SK-N-SH (cell line): Measurements from ENCODE around the gene NRN1L. TPM values are rescaled to one million over a fixed set of nuclear protein-coding genes. Genes with fewer than 3 reads are reported as not detected.

Source experiments
- CTCF ChIA-PET: fragments of 300-600, 350-600 bp; formaldehyde crosslinking; extraction: SDS; loops from one replicate; lab custom pipeline; 2021; lab: Yijun Ruan, JAX
- POLR2A ChIA-PET: fragments of 350-600 bp; sonication (Branson Sonifier 250); formaldehyde crosslinking; extraction: SDS; loops from one replicate; lab custom pipeline; 2020; ENCODE audit warnings: antibody characterized with exemption, inconsistent platforms; lab: Yijun Ruan, JAX
- DNase-seq: peaks from one replicate; pipeline ENCODE4 v3.0.0; 2012
- H2AFZ ChIP-seq: fragments of 200-600 bp; sonication (generic); 2 replicates; pipeline ENCODE4 v1.8.1; 2016; ENCODE audit warnings: antibody characterized with exemption, mild to moderate bottlenecking, low read depth
- H3F3A ChIP-seq: fragments of 200-600 bp; sonication (generic); replicated peaks from 2 replicates; pipeline ENCODE3; 2016; ENCODE audit warnings: antibody characterized with exemption, mild to moderate bottlenecking; ENCODE audit not compliant: insufficient read depth
- H3K27ac ChIP-seq, 2 experiments: fragments of 200-500 bp in 1 of 2; fragments of 200-600 bp in 1 of 2; sonication (Bioruptor generic) in 1 of 2; sonication (generic), shearing (Covaris generic) in 1 of 2; 2 replicates each; pipeline versions ENCODE4 v1.5.1 to v1.6.1; 2014 to 2016; ENCODE audit warnings: low read depth in 2 of 2, inconsistent platforms in 1 of 2, low read length in 1 of 2, mild to moderate bottlenecking in 1 of 2, mixed read lengths in 1 of 2
- H3K27me3 ChIP-seq: fragments of 200-600 bp; sonication (generic), shearing (Covaris generic); 2 replicates; pipeline ENCODE4 v1.6.1; 2016; ENCODE audit warnings: mixed run types; ENCODE audit not compliant: insufficient read depth
- H3K36me3 ChIP-seq, 2 experiments: fragments of 200-500 bp in 1 of 2; fragments of 200-600 bp in 1 of 2; sonication (Bioruptor generic) in 1 of 2; sonication (generic) in 1 of 2; replicated peaks in 1 of 2; 2 replicates each; pipeline versions ENCODE3 to v1.5.1; 2014 to 2016; ENCODE audit warnings: low read length in 1 of 2, mild to moderate bottlenecking in 1 of 2; ENCODE audit not compliant: insufficient read depth in 2 of 2, control insufficient read depth in 1 of 2
- H3K4me1 ChIP-seq, 2 experiments: fragments of 200-500 bp in 1 of 2; fragments of 200-600 bp in 1 of 2; sonication (Bioruptor generic) in 1 of 2; sonication (generic), shearing (Covaris generic) in 1 of 2; 2 replicates each; pipeline versions ENCODE4 v1.5.1 to v1.6.1; 2014 to 2016; ENCODE audit warnings: low read depth in 1 of 2, low read length in 1 of 2, mixed run types in 1 of 2; ENCODE audit not compliant: insufficient read depth in 2 of 2, control insufficient read depth in 1 of 2
- H3K4me2 ChIP-seq: fragments of 200-600 bp; sonication (generic), shearing (Covaris generic); 2 replicates; pipeline ENCODE4 v1.6.1; 2017; ENCODE audit warnings: mixed run types
- H3K4me3 ChIP-seq, 2 experiments: fragments of 200-500 bp in 1 of 2; fragments of 200-600 bp in 1 of 2; sonication (Bioruptor generic) in 1 of 2; sonication (generic), shearing (Covaris generic) in 1 of 2; 2 replicates each; pipeline versions ENCODE4 v1.5.1 to v1.8.1; 2014 to 2016; ENCODE audit warnings: low read depth in 2 of 2, inconsistent platforms in 1 of 2, low read length in 1 of 2, mild to moderate bottlenecking in 1 of 2, mixed read lengths in 1 of 2, moderate library complexity in 1 of 2
- H3K79me2 ChIP-seq: fragments of 200-600 bp; sonication (generic); 2 replicates; pipeline ENCODE4 v1.8.1; 2017; ENCODE audit warnings: mild to moderate bottlenecking; ENCODE audit not compliant: insufficient read depth
- H3K9ac ChIP-seq: fragments of 200-600 bp; sonication (generic); 2 replicates; pipeline ENCODE4 v1.6.1; 2017; ENCODE audit warnings: mixed run types
- H3K9me2 ChIP-seq: fragments of 200-600 bp; sonication (generic); 2 replicates; pipeline ENCODE4 v1.6.1; 2017; ENCODE audit warnings: mixed run types
- H3K9me3 ChIP-seq: fragments of 200-600 bp; sonication (generic); 2 replicates; pipeline ENCODE4 v1.6.1; 2017; ENCODE audit warnings: mixed run types, mild to moderate bottlenecking, moderate library complexity
- H4K20me1 ChIP-seq: fragments of 200-600 bp; sonication (generic); 2 replicates; pipeline ENCODE4 v1.6.1; 2017; ENCODE audit warnings: mild to moderate bottlenecking, mixed run types; ENCODE audit not compliant: insufficient read depth
- CHD2 ChIP-seq: fragments of 150-350 bp; IDR thresholded peaks from 2 replicates; pipeline ENCODE4 v1.6.1; 2018; ENCODE audit warnings: low read length; ENCODE audit not compliant: partially characterized antibody
- ELF1 ChIP-seq: IDR thresholded peaks from 2 replicates; pipeline ENCODE4 v1.4.0; 2012
- FOXJ3 ChIP-seq: sonication (generic); formaldehyde crosslinking; IDR thresholded peaks from 2 replicates; pipeline ENCODE4 v1.5.1; 2020; ENCODE audit warnings: mild to moderate bottlenecking, missing genetic modification reagents
- MAX ChIP-seq: IDR thresholded peaks from 2 replicates; pipeline ENCODE4 v1.4.0; 2012; ENCODE audit warnings: low read depth
- MEF2A ChIP-seq: IDR thresholded peaks from 2 replicates; pipeline ENCODE4 v1.4.0; 2012; ENCODE audit warnings: low read depth, borderline replicate concordance
- RAD21 ChIP-seq: IDR thresholded peaks from 2 replicates; pipeline ENCODE4 v1.6.1; 2012; ENCODE audit warnings: mild to moderate bottlenecking, low read length
- TAF1 ChIP-seq: IDR thresholded peaks from 2 replicates; pipeline ENCODE4 v1.6.1; 2012; ENCODE audit warnings: low read depth, mild to moderate bottlenecking, low read length, moderate library complexity, borderline replicate concordance
- ZBTB33 ChIP-seq: IDR thresholded peaks from 2 replicates; pipeline ENCODE4 v1.4.0; 2012; ENCODE audit warnings: low read depth, borderline replicate concordance
- WGBS: methylation state at CpG from one replicate; pipeline ENCODE4 v1.1.6; 2017; ENCODE audit warnings: low lambda C conversion rate; 5-methylcytosine and 5-hydroxymethylcytosine counted together
- polyA plus RNA-seq, 3 experiments: library from polyadenylated mRNA; depleted of rRNA; stranded (reverse); fragments of >200 nt; gene quantifications; 2 replicates each; pipeline ENCODE4 v1.2.3, GENCODE V29; 2012
- TF ChIP-seq, protein P1 (sequence below): IDR thresholded peaks from 2 replicates; pipeline ENCODE4 v1.6.1; 2012; ENCODE audit warnings: mild to moderate bottlenecking, low read depth, low read length, moderate library complexity
- TF ChIP-seq, protein P2 (sequence below): IDR thresholded peaks from 2 replicates; pipeline ENCODE4; 2012
- TF ChIP-seq, protein P3 (sequence below): fragments of 150-350 bp; IDR thresholded peaks from 2 replicates; pipeline ENCODE4 v1.6.1; 2017; ENCODE audit warnings: antibody characterized with exemption, low read length, low read depth, borderline replicate concordance

NRN1L gene
- polyA plus RNA-seq, 1 of the 3 experiments (the other 2 are of a cell fraction): 0.41 TPM

GRCh38 chr16:67847064-67847861 is 37.4 kb upstream of the NRN1L start, which contains the start of gene CENPT (continued):
- TF ChIP-seq CHD2 (no peak), ZBTB33 (no peak), MAX (no peak), ELF1 (no peak)
- TF ChIP-seq, protein P1, sequence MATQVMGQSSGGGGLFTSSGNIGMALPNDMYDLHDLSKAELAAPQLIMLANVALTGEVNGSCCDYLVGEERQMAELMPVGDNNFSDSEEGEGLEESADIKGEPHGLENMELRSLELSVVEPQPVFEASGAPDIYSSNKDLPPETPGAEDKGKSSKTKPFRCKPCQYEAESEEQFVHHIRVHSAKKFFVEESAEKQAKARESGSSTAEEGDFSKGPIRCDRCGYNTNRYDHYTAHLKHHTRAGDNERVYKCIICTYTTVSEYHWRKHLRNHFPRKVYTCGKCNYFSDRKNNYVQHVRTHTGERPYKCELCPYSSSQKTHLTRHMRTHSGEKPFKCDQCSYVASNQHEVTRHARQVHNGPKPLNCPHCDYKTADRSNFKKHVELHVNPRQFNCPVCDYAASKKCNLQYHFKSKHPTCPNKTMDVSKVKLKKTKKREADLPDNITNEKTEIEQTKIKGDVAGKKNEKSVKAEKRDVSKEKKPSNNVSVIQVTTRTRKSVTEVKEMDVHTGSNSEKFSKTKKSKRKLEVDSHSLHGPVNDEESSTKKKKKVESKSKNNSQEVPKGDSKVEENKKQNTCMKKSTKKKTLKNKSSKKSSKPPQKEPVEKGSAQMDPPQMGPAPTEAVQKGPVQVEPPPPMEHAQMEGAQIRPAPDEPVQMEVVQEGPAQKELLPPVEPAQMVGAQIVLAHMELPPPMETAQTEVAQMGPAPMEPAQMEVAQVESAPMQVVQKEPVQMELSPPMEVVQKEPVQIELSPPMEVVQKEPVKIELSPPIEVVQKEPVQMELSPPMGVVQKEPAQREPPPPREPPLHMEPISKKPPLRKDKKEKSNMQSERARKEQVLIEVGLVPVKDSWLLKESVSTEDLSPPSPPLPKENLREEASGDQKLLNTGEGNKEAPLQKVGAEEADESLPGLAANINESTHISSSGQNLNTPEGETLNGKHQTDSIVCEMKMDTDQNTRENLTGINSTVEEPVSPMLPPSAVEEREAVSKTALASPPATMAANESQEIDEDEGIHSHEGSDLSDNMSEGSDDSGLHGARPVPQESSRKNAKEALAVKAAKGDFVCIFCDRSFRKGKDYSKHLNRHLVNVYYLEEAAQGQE: no peak
- TF ChIP-seq, protein P2, sequence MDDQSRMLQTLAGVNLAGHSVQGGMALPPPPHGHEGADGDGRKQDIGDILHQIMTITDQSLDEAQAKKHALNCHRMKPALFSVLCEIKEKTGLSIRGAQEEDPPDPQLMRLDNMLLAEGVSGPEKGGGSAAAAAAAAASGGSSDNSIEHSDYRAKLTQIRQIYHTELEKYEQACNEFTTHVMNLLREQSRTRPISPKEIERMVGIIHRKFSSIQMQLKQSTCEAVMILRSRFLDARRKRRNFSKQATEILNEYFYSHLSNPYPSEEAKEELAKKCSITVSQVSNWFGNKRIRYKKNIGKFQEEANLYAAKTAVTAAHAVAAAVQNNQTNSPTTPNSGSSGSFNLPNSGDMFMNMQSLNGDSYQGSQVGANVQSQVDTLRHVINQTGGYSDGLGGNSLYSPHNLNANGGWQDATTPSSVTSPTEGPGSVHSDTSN: no peak

DNA sequence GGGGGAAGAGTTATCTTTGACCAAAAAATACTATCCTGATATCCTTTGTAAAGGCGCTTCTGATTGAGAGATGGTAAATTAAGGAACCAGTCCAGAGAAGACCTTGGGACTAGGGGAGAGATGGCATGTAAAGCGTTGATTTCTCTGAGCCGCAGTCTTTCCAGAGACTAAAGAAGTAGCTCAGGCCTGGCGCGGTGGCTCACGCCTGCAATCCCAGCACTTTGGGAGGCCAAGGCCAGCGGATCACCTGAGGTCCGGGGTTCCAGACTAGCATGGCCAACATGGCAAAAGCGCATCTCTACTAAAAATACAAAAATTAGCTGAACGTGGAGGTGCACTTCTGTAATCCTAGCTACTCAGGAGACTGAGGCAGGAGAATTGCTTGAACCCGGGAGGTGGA is 36.6 kb upstream of the NRN1L start:
- no peaks in the 10 kb centered on the region for H3K9me2 ChIP-seq
- TF ChIP-seq, protein P3, sequence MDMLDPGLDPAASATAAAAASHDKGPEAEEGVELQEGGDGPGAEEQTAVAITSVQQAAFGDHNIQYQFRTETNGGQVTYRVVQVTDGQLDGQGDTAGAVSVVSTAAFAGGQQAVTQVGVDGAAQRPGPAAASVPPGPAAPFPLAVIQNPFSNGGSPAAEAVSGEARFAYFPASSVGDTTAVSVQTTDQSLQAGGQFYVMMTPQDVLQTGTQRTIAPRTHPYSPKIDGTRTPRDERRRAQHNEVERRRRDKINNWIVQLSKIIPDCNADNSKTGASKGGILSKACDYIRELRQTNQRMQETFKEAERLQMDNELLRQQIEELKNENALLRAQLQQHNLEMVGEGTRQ: no peak
- TF ChIP-seq FOXJ3 (CRISPR knock-in tag) (no peak), RAD21 (no peak), TAF1 (no peak), MEF2A (no peak)
- TF ChIP-seq, protein P2: no peak
- no peak overlapping the region for H2AFZ ChIP-seq
- H3K4me1 ChIP-seq: peaks cover 34 to 37% of the 10 kb centered on the region in 2 experiments
- DNase-seq: no peak
- peak overlapping the region; percentile 98 for H3K4me2 ChIP-seq
- peak overlapping the region; percentile 100 for H3K9ac ChIP-seq
- H3K27me3 ChIP-seq: no peaks in the 10 kb centered on the region
- H3K79me2 ChIP-seq: peaks cover 92% of the 10 kb centered on the region
- H3K9me3 ChIP-seq: no peaks in the 10 kb centered on the region
- peaks cover 29% of the 10 kb centered on the region for H3F3A ChIP-seq
- POLR2A ChIA-PET: interaction anchor here (1.0 kb wide), 1 partner anchor 16 kb away, joined by 3 read pairs; no protein-coding TSS in a partner anchor
- peaks cover 49% of the 10 kb centered on the region for H4K20me1 ChIP-seq
- peaks cover 2 to 5% of the 10 kb centered on the region in 2 experiments for H3K36me3 ChIP-seq
- H3K27ac ChIP-seq: peak overlapping the region; percentile 88 to 98; a peak in 3 of 4 replicates
- peak overlapping the region; percentile 71 to 85 for H3K4me3 ChIP-seq
- 79% methylated on average over 11 of the region's 11 CpGs for WGBS
- CTCF ChIA-PET: interaction anchor here (1.1 to 6.3 kb wide), 5 partner anchors 11 to 80 kb away, joined by 3 to 66 read pairs (median 4); no protein-coding TSS in a partner anchor
